ENCODE data around the gene AREL1.
"Not testable (repeated sequence)": the region's sequence is repeated elsewhere in the genome, so short reads cannot be mapped to it uniquely, and the experiment has no call there.

Gene AREL1

GRCh38 chr14:74712499-74713394 lies at the start of gene AREL1, which contains the start of gene FCF1:
TSS of gene AREL1 (minus strand) at chr14:74713080. CDS start at chr14:74685615, 27,465 bp downstream.
TSS of gene FCF1 (plus strand) at chr14:74713144. CDS start at chr14:74713198, 54 bp downstream.
- peak; percentile 84 for DNase-seq

GRCh38 chr14:74758505-74758904 lies 45.6 kb upstream of the AREL1 start:
- DNase-seq, result not testable (repeated sequence)

- DNase-seq, result no peak
These were observed 43.4 kb upstream of the AREL1 start for GRCh38 chr14:74756326-74756725.

- no peak for DNase-seq
These were observed 42.0 kb upstream of the AREL1 start for GRCh38 chr14:74754899-74755298.

- DNase-seq, result no peak
These were observed 41.3 kb upstream of the AREL1 start for GRCh38 chr14:74754157-74754556.

- DNase-seq, result no peak
These were observed 34.4 kb upstream of the AREL1 start for GRCh38 chr14:74747237-74747636.

GRCh38 chr14:74739293-74740030 lies 26.6 kb upstream of the AREL1 start:
- no peak for DNase-seq

GRCh38 chr14:74737753-74738325 lies 25.0 kb upstream of the AREL1 start:
- no peak for DNase-seq

- DNase-seq, result no peak
These were observed 22.2 kb upstream of the AREL1 start for GRCh38 chr14:74735125-74735524.

GRCh38 chr14:74733221-74733620 lies 20.3 kb upstream of the AREL1 start:
- no peak for DNase-seq

GRCh38 chr14:74732387-74732786 lies 19.5 kb upstream of the AREL1 start:
- DNase-seq, result no peak

- no peak for DNase-seq
These were observed 10.3 kb upstream of the AREL1 start for GRCh38 chr14:74723134-74723533.

- no peak for DNase-seq
These were observed 7.6 kb upstream of the AREL1 start for GRCh38 chr14:74720526-74720925.

GRCh38 chr14:74713395-74713735 lies 485 bp upstream of the AREL1 start:
- no peak for DNase-seq

- DNase-seq, result no peak
These were observed 1.2 kb downstream of the AREL1 start for GRCh38 chr14:74711651-74712050.

- no peak for DNase-seq
These were observed 2.4 kb downstream of the AREL1 start for GRCh38 chr14:74710480-74710879.

GRCh38 chr14:74705613-74706500 lies 7.0 kb downstream of the AREL1 start:
- DNase-seq, result no peak

- DNase-seq, result no peak
These were observed 8.2 kb downstream of the AREL1 start for GRCh38 chr14:74704656-74705055.

GRCh38 chr14:74703043-74703442 lies 9.8 kb downstream of the AREL1 start:
- no peak for DNase-seq

- DNase-seq, result no peak
These were observed 10.6 kb downstream of the AREL1 start for GRCh38 chr14:74702293-74702692.

- DNase-seq, result no peak
These were observed 14.4 kb downstream of the AREL1 start for GRCh38 chr14:74698465-74698864.

- no peak for DNase-seq
These were observed 14.9 kb downstream of the AREL1 start for GRCh38 chr14:74697976-74698375.

- DNase-seq, result no peak
These were observed 15.3 kb downstream of the AREL1 start for GRCh38 chr14:74697543-74697942.
